Measurements from ENCODE around the gene SULF2. TPM values are rescaled to one million over a fixed set of nuclear protein-coding genes. Genes with fewer than 3 reads are reported as not detected.

SULF2 gene
- total RNA-seq, 1 donor from 2014 or later, result 24.0 TPM

DNA sequence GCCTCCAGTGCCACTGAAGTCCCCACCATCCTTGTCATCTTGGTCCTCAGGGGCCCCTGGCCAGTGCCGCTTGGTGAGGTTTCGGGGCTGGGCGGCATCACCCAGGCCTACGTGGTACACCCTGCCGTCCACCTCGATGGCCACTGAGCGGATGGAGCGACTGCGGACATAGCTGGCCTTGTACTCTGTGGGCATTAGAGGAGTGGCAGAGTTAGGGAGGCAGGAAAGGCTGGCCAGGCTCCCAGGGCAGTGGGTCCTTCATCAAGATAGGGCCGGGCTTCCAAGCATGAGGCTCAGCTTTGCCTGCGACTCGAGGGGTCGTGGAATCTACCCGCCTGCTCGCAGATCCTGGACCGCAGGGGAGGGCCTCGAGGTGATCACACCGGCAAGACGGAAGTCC, 119.0 kb downstream of the SULF2 start:
- Histone ChIP-seq H3K4me2 (no peak overlapping the region), H3F3A (ENCODE audit: low read depth) (peaks cover 9% of the 10 kb centered on the region), H3K9ac (no peak overlapping the region), H3K4me1 (no peaks in the 10 kb centered on the region), H3K4me3 (no peak overlapping the region), H2AFZ (replicated peaks) (no peak overlapping the region), H3K27me3 (no peaks in the 10 kb centered on the region), H3K79me2 (ENCODE audit: low read depth) (no peaks in the 10 kb centered on the region), H3K27ac (no peak overlapping the region), H3K36me3 (no peaks in the 10 kb centered on the region), H3K9me3 (ENCODE audit: low read depth) (no peaks in the 10 kb centered on the region), H4K20me1 (ENCODE audit: low read depth) (no peaks in the 10 kb centered on the region)
- Mint-ChIP-seq H3K4me3 (no peak overlapping the region), H3K9me3 (no peaks in the 10 kb centered on the region), H3K27me3 (ENCODE audit: insufficient read depth, low read depth) (peaks cover 2% of the 10 kb centered on the region), H3K27ac (no peak overlapping the region), H3K36me3 (peaks cover 3% of the 10 kb centered on the region), H3K4me1 (peaks cover 17% of the 10 kb centered on the region)
- no peak for TF ChIP-seq EZH2phosphoT487 (IDR thresholded peaks at IDR 0.05)
- TF ChIP-seq, protein P1, sequence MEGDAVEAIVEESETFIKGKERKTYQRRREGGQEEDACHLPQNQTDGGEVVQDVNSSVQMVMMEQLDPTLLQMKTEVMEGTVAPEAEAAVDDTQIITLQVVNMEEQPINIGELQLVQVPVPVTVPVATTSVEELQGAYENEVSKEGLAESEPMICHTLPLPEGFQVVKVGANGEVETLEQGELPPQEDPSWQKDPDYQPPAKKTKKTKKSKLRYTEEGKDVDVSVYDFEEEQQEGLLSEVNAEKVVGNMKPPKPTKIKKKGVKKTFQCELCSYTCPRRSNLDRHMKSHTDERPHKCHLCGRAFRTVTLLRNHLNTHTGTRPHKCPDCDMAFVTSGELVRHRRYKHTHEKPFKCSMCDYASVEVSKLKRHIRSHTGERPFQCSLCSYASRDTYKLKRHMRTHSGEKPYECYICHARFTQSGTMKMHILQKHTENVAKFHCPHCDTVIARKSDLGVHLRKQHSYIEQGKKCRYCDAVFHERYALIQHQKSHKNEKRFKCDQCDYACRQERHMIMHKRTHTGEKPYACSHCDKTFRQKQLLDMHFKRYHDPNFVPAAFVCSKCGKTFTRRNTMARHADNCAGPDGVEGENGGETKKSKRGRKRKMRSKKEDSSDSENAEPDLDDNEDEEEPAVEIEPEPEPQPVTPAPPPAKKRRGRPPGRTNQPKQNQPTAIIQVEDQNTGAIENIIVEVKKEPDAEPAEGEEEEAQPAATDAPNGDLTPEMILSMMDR (IDR thresholded peaks at IDR 0.05), result no peak
- no peak for TF ChIP-seq EZH2 (IDR thresholded peaks at IDR 0.05)
- DNase-seq (ENCODE audit: low spot score), result no peak

DNA sequence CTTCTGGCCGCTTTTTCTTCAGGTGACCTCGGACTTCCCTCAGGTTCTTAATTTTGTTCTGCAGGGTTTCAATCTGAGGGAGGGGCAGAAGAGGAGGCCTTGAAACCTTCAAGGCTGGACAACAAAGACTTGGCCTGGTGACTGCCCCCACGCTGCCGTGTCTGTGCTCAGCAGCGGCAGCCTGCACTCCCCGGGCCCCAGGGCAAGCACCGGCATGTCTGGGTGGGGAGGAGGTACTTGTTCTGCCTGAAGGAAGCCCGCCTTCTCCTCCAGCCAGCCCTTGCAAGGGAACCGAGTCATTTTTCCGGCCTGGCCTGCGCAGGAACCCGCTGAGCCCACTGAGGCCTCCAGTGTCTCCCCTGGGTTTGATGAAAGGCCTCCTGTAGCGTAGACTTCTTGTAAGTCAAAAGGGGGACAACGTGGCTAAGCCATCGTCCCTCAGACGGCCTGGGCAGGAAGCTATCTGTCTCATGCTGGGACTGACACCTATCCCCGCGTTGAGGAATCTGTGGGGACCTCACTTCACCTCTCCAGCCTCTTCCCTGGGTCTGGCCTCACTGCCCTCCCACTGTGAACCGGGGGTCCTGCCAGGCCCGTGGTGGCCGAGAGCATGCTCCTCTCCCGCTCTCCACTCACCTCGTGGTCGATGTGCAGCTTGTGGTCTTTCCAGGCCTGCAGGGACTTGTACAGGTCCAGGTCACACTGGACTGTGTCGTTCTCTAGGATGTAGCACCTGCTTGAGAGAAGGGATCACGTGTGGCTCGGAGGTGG, 119.9 kb downstream of the SULF2 start:
- H3K9me3 ChIP-seq (ENCODE audit: low read depth), result no peaks in the 10 kb centered on the region
- no peak overlapping the region for H3K27ac ChIP-seq
- Mint-ChIP-seq H3K9me3 (no peaks in the 10 kb centered on the region), H3K36me3 (peaks cover 3% of the 10 kb centered on the region), H3K4me3 (no peak overlapping the region), H3K27ac (no peak overlapping the region), H3K4me1 (peaks cover 20% of the 10 kb centered on the region), H3K27me3 (ENCODE audit: insufficient read depth, low read depth) (peaks cover 4% of the 10 kb centered on the region)
- H3K4me3 ChIP-seq, result no peak overlapping the region
- no peaks in the 10 kb centered on the region for H3K79me2 ChIP-seq (ENCODE audit: low read depth)
- H3K4me2 ChIP-seq, result no peak overlapping the region
- peaks cover 9% of the 10 kb centered on the region for H3F3A ChIP-seq (ENCODE audit: low read depth)
- no peak for TF ChIP-seq EZH2 (IDR thresholded peaks at IDR 0.05)
- TF ChIP-seq, protein P1 (IDR thresholded peaks at IDR 0.05), result no peak
- TF ChIP-seq EZH2phosphoT487 (IDR thresholded peaks at IDR 0.05), result no peak
- H3K4me1 ChIP-seq, result no peaks in the 10 kb centered on the region
- no peaks in the 10 kb centered on the region for H3K36me3 ChIP-seq
- no peaks in the 10 kb centered on the region for H4K20me1 ChIP-seq (ENCODE audit: low read depth)
- H3K27me3 ChIP-seq, result no peaks in the 10 kb centered on the region
- H2AFZ ChIP-seq (replicated peaks), result no peak overlapping the region
- H3K9ac ChIP-seq, result no peak overlapping the region
- DNase-seq (ENCODE audit: low spot score), result no peak

DNA sequence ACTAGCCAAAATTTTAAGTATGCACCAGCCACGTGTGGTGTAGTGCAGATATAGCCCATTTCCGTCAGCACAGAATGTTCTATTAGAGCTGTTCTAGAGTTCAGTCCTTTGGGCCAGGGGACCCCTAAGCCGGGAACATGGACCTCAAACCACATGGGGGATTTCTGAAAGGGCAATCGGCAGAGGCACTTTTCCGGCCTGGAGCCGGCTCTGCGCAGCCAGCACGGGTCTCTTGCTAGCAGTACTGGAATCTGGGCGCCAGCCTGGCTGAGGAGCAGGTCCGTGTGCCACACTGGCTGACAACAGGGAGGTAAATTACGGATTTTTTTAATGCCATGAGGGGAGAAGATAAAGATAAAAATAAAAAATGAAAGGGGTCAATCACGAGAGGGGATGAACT, 120.5 kb downstream of the SULF2 start:
- no peaks in the 10 kb centered on the region for H3K9me3 ChIP-seq (ENCODE audit: low read depth)
- no peak for DNase-seq (ENCODE audit: low spot score)
- H2AFZ ChIP-seq (replicated peaks), result no peak overlapping the region
- H3K4me1 Mint-ChIP-seq, result peaks cover 20% of the 10 kb centered on the region
- no peak for TF ChIP-seq EZH2 (IDR thresholded peaks at IDR 0.05)
- TF ChIP-seq, protein P1 (IDR thresholded peaks at IDR 0.05), result no peak
- TF ChIP-seq EZH2phosphoT487 (IDR thresholded peaks at IDR 0.05), result no peak
- no peak overlapping the region for H3K4me2 ChIP-seq
- H3F3A ChIP-seq (ENCODE audit: low read depth), result peaks cover 9% of the 10 kb centered on the region
- H3K4me1 ChIP-seq, result no peaks in the 10 kb centered on the region
- H3K4me3 Mint-ChIP-seq, result no peak overlapping the region
- no peak overlapping the region for H3K27ac ChIP-seq
- H3K79me2 ChIP-seq (ENCODE audit: low read depth), result no peaks in the 10 kb centered on the region
- no peak overlapping the region for H3K4me3 ChIP-seq
- no peak overlapping the region for H3K27ac Mint-ChIP-seq
- H4K20me1 ChIP-seq (ENCODE audit: low read depth), result no peaks in the 10 kb centered on the region
- H3K9me3 Mint-ChIP-seq, result no peaks in the 10 kb centered on the region
- H3K36me3 ChIP-seq, result no peaks in the 10 kb centered on the region
- H3K9ac ChIP-seq, result no peak overlapping the region
- peaks cover 3% of the 10 kb centered on the region for H3K36me3 Mint-ChIP-seq
- peaks cover 2% of the 10 kb centered on the region for H3K27me3 Mint-ChIP-seq (ENCODE audit: insufficient read depth, low read depth)
- H3K27me3 ChIP-seq, result no peaks in the 10 kb centered on the region
